Panc1 (cell line): ENCODE data around the gene CCDC112. TPM values are rescaled to one million over a fixed set of nuclear protein-coding genes. Genes with fewer than 3 reads are reported as not detected.
"Not testable (repeated sequence)": the region's sequence is repeated elsewhere in the genome, so short reads cannot be mapped to it uniquely, and the experiment has no call there.

Experiments
- ATAC-seq: fragments of 200-7000 bp; cut with Tn5 transposase; 2 replicates; pipeline ENCODE4 v1.9.1; 2020; ENCODE audit warnings: mild to moderate bottlenecking, moderate library complexity
- BruUV-seq: library from RNA; stranded (reverse); fragments of 400-500 nt; replicated peaks from 2 replicates; lab custom pipeline; 2021; lab: Mats Ljungman, UMichigan
- CTCF ChIA-PET: fragments of 300-600 bp; sonication (Branson Sonifier 250); formaldehyde crosslinking; loops from one replicate; lab custom pipeline; 2022; ENCODE audit warnings: antibody characterized with exemption; lab: Charles Lee
- POLR2A ChIA-PET: fragments of 300-600 bp; sonication (Branson Sonifier 250); formaldehyde crosslinking; loops from one replicate; lab custom pipeline; 2022; ENCODE audit warnings: antibody characterized with exemption; lab: Charles Lee
- DNase-seq: peaks from one replicate; pipeline ENCODE4 v3.0.0-alpha.2; 2010; ENCODE audit warnings: low read depth, low spot score
- H3K27ac ChIP-seq: 2 replicates; pipeline ENCODE4 v1.5.1; 2011; ENCODE audit warnings: mild to moderate bottlenecking, low read length, inconsistent platforms
- H3K27me3 ChIP-seq: fragments of 200-500 bp; sonication (Bioruptor generic); 2 replicates; pipeline ENCODE4 v1.6.0; 2014; ENCODE audit warnings: low read length, inconsistent platforms; ENCODE audit not compliant: control insufficient read depth, insufficient read depth
- H3K36me3 ChIP-seq: fragments of 200-500 bp; sonication (Bioruptor generic); 2 replicates; pipeline ENCODE4 v1.5.1; 2014; ENCODE audit warnings: inconsistent platforms, mild to moderate bottlenecking, low read length, moderate library complexity; ENCODE audit not compliant: control insufficient read depth, insufficient read depth
- H3K4me1 ChIP-seq: 2 replicates; pipeline ENCODE4 v1.5.1; 2011; ENCODE audit warnings: inconsistent platforms, mild to moderate bottlenecking, low read length, moderate library complexity; ENCODE audit not compliant: control insufficient read depth, insufficient read depth
- H3K4me3 ChIP-seq, 2 experiments: 2 replicates each; pipeline ENCODE4 v1.5.1; 2011 to 2012; ENCODE audit warnings: low read depth in 2 of 2, low read length in 2 of 2, mild to moderate bottlenecking in 2 of 2, inconsistent platforms in 1 of 2, moderate library complexity in 1 of 2
- H3K9me3 ChIP-seq: fragments of 200-500 bp; sonication (Bioruptor generic); 2 replicates; pipeline ENCODE4 v1.5.1; 2014; ENCODE audit warnings: low read depth, mild to moderate bottlenecking, inconsistent platforms, low read length, moderate library complexity; ENCODE audit not compliant: control insufficient read depth, insufficient read depth
- CTCF ChIP-seq: fragments of 450-650 bp; IDR thresholded peaks from 2 replicates; pipeline ENCODE4 v1.5.1; 2017; ENCODE audit warnings: mild to moderate bottlenecking
- POLR2AphosphoS5 ChIP-seq: IDR thresholded peaks from 2 replicates; pipeline ENCODE4 v1.6.1; 2012; ENCODE audit warnings: mild to moderate bottlenecking, low read depth, low read length, moderate library complexity
- REST ChIP-seq, 2 experiments: IDR thresholded peaks; 2 replicates each; pipeline ENCODE4 v1.6.1; 2011 to 2012; ENCODE audit warnings: low read depth in 2 of 2, control low read depth in 1 of 2, low read length in 1 of 2, mild to moderate bottlenecking in 1 of 2, moderate library complexity in 1 of 2; ENCODE audit not compliant: insufficient read depth in 1 of 2
- SIN3A ChIP-seq: IDR thresholded peaks from 2 replicates; pipeline ENCODE4 v1.6.1; 2012; ENCODE audit warnings: low read depth, mild to moderate bottlenecking, low read length, moderate library complexity, borderline replicate concordance; ENCODE audit not compliant: insufficient read depth
- TCF7L2 ChIP-seq: IDR thresholded peaks from 2 replicates; pipeline ENCODE4 v1.6.1; 2011; ENCODE audit warnings: mild to moderate bottlenecking, low read depth, low read length, inconsistent platforms
- in situ Hi-C: cut with HindIII; loops from 2 replicates; pipeline ENCODE4 v1.10.0; 2016; ENCODE audit warnings: low sequenced_read_pairs, low pct_unique_long_range_greater_than_20kb
- intact Hi-C: fragments of 100-400 bp; cut with micrococcal nuclease; formaldehyde crosslinking; loops from one replicate; pipeline ENCODE4 v1.10.0; 2022; ENCODE audit not compliant: unreplicated experiment
- total RNA-seq: library from RNA; stranded (reverse); gene quantifications from one replicate; pipeline ENCODE4 v1.2.1, GENCODE V29; 2021; ENCODE audit not compliant: unreplicated experiment

The CCDC112 gene
- total RNA-seq, 1 experiment from 2014 or later, result 5.6 TPM

- H3K4me1 ChIP-seq, POLR2A ChIA-PET, H3K4me3 ChIP-seq, H3K27ac ChIP-seq, intact Hi-C loops, H3K36me3 ChIP-seq, DNase-seq, CTCF ChIA-PET, in situ Hi-C loops, BruUV-seq, ATAC-seq, H3K27me3 ChIP-seq, H3K9me3 ChIP-seq: not testable (repeated sequence)
Measured at GRCh38 chr5:115328617-115329274, 32.3 kb upstream of the CCDC112 start.

- H3K36me3 ChIP-seq, result no peaks in the 10 kb centered on the region
- no peak for DNase-seq
- H3K4me1 ChIP-seq, result no peaks in the 10 kb centered on the region
- in situ Hi-C loops (no loop called here), intact Hi-C loops (no loop called here)
- no peak for ATAC-seq
- no peaks in the 10 kb centered on the region for H3K9me3 ChIP-seq
- TF ChIP-seq REST (IDR thresholded peaks at IDR 0.05; ENCODE audit: insufficient read depth in 1 of 2, low read depth in 2 of 2, low read length in 1 of 2) (no peak), POLR2AphosphoS5 (no peak), CTCF (no peak), SIN3A (no peak), TCF7L2 (no peak)
- no peak overlapping the region for H3K27ac ChIP-seq
- ChIA-PET CTCF (no interaction called here), POLR2A (no interaction called here)
- no peak overlapping the region for H3K4me3 ChIP-seq
- peaks cover 2% of the 10 kb centered on the region; the same call in 1 of the 2 replicates for H3K27me3 ChIP-seq
- BruUV-seq, result no TSS peak
Measured at GRCh38 chr5:115325296-115325959, 29.0 kb upstream of the CCDC112 start.

GRCh38 chr5:115324021-115324420 is 27.6 kb upstream of the CCDC112 start:
- DNase-seq, result no peak
- ATAC-seq, result no peak
- no peaks in the 10 kb centered on the region for H3K36me3 ChIP-seq
- CTCF ChIA-PET, result no interaction called here
- H3K9me3 ChIP-seq, result no peaks in the 10 kb centered on the region
- H3K27me3 ChIP-seq, result peaks cover 4% of the 10 kb centered on the region; the same call in 1 of the 2 replicates
- POLR2A ChIA-PET, result interaction anchor here (0.5 kb wide), 1 partner anchor 220 kb away, joined by 13 read pairs; no protein-coding TSS in a partner anchor
- H3K4me1 ChIP-seq, result no peaks in the 10 kb centered on the region
- no peak overlapping the region for H3K27ac ChIP-seq
- no peak overlapping the region for H3K4me3 ChIP-seq
- TF ChIP-seq SIN3A, result no peak
- TF ChIP-seq POLR2AphosphoS5, result no peak
- TF ChIP-seq REST (IDR thresholded peaks at IDR 0.05; ENCODE audit: insufficient read depth in 1 of 2, low read depth in 2 of 2, low read length in 1 of 2), result no peak
- intact Hi-C loops, result no loop called here
- in situ Hi-C loops, result no loop called here
- no TSS peak for BruUV-seq
